Heart left ventricle (tissue), 13 donors: ENCODE measurements around the gene UCN.

Experiments used
- CTCF ChIP-seq, 12 donors: fragments of 200-600 bp; sonication (generic) in 4 of 12; IDR thresholded peaks; one replicate each; pipeline versions ENCODE4 v1.5.0 to v1.8.0; 2018 to 2022; ENCODE audit warnings: antibody characterized with exemption in 12 of 12, mild to moderate bottlenecking in 5 of 12
- POLR2A ChIP-seq, 2 donors: fragments of 450-650 bp; IDR thresholded peaks; one replicate each; pipeline ENCODE4 v1.6.1; 2017; ENCODE audit warnings: antibody characterized with exemption in 2 of 2, mild to moderate bottlenecking in 2 of 2, moderate library complexity in 2 of 2
- donor health status: ischemic (EF 13 %, LVEDD 7.1; RV severe dilation, severe dysfunction).
- donor health status: DM: no; HTN: yes; CAD: no.
- donor health status: DM: no; HTN: no; CAD: no.
- donor health status: ischemic (EF 25% LVEDD 6.9; RV normal size, moderate dysfunction).
- donor health status: ischemic (EF 25% LVEDD 5.7; RV mildly dilated, moderate dysfunction).
- donor health status: ischemic (EF 35%, LVEDD 5.7; RV mildly dilated, moderate dysfunction).
- donor health status: nonischemic (EF 11% LVEDD 7.7; RV severe dilation, severe dysfunction).
- donor health status: DM: yes; HTN: yes; CAD: no.
- donor health status: PGD.
- donor health status: ischemic (EF 29% LVEDD 5.4; RV normal size, mild dysfunction).
- donor health status: nonischemic (EF 23%, LVEDD 6.1; RV moderate dilation, normal function).

- TF ChIP-seq CTCF (IDR thresholded peaks at IDR 0.05) (no peak), POLR2A (IDR thresholded peaks at IDR 0.05) (no peak)
Observed at GRCh38 chr2:27280826-27281225, 27.4 kb downstream of the UCN start.
